OCI-LY1 (cell line): ENCODE data around the gene UNC119B.

Source experiments
- H2AFZ ChIP-seq: fragments of 200-600 bp; sonication (generic), shearing (Covaris generic); 2 replicates; pipeline ENCODE4 v1.6.0; 2014; ENCODE audit warnings: antibody characterized with exemption, mild to moderate bottlenecking, low read length
- H3F3A ChIP-seq: fragments of 200-600 bp; sonication (generic), shearing (Covaris generic); 2 replicates; pipeline ENCODE4 v1.6.0; 2014; ENCODE audit warnings: mild to moderate bottlenecking, antibody characterized with exemption, low read length, moderate library complexity; ENCODE audit not compliant: insufficient read depth
- H3K27ac ChIP-seq: fragments of 200-600 bp; sonication (generic); 2 replicates; pipeline ENCODE4 v1.5.1; 2014; ENCODE audit warnings: low read length, mixed run types, mild to moderate bottlenecking, low read depth; ENCODE audit not compliant: poor library complexity, severe bottlenecking
- H3K27me3 ChIP-seq: fragments of 200-600 bp; sonication (generic); 2 replicates; pipeline ENCODE4 v1.6.0; 2014; ENCODE audit warnings: antibody characterized with exemption, mild to moderate bottlenecking, low read length, moderate library complexity; ENCODE audit not compliant: insufficient read depth
- H3K36me3 ChIP-seq: fragments of 200-600 bp; sonication (generic); 2 replicates; pipeline ENCODE4 v1.6.1; 2014; ENCODE audit warnings: mild to moderate bottlenecking, antibody characterized with exemption, low read length, moderate library complexity, mixed read lengths; ENCODE audit not compliant: insufficient read depth
- H3K4me1 ChIP-seq: fragments of 200-600 bp; sonication (generic); 2 replicates; pipeline ENCODE4 v1.5.1; 2014; ENCODE audit warnings: mild to moderate bottlenecking, low read length, moderate library complexity; ENCODE audit not compliant: insufficient read depth, severe bottlenecking
- H3K4me2 ChIP-seq: fragments of 200-600 bp; sonication (generic), shearing (Covaris generic); 2 replicates; pipeline ENCODE4 v1.6.1; 2014; ENCODE audit warnings: low read length
- H3K4me3 ChIP-seq: fragments of 200-600 bp; sonication (generic); 2 replicates; pipeline ENCODE4 v1.5.1; 2014; ENCODE audit warnings: low read length, low read depth, mild to moderate bottlenecking, mixed read lengths; ENCODE audit not compliant: poor library complexity, severe bottlenecking
- H3K79me2 ChIP-seq: fragments of 200-600 bp; shearing (Covaris generic); 2 replicates; pipeline ENCODE4 v1.6.1; 2016; ENCODE audit warnings: mixed run types, low read length, mixed read lengths; ENCODE audit not compliant: insufficient read depth
- H3K9ac ChIP-seq: fragments of 200-600 bp; sonication (generic), shearing (Covaris generic); 2 replicates; pipeline ENCODE4 v1.6.1; 2014; ENCODE audit warnings: mild to moderate bottlenecking, low read length, mixed read lengths
- H3K9me2 ChIP-seq: fragments of 200-600 bp; sonication (generic), shearing (Covaris generic); 2 replicates; pipeline ENCODE4 v1.6.1; 2014; ENCODE audit warnings: low read depth, mild to moderate bottlenecking, low read length, mixed read lengths
- H3K9me3 ChIP-seq: fragments of 200-600 bp; shearing (Covaris generic); 2 replicates; pipeline ENCODE4 v1.6.1; 2014; ENCODE audit warnings: low read length, mixed read lengths
- H4K20me1 ChIP-seq: fragments of 200-600 bp; sonication (generic), shearing (Covaris generic); 2 replicates; pipeline ENCODE4 v1.6.0; 2016; ENCODE audit warnings: mild to moderate bottlenecking, low read length; ENCODE audit not compliant: insufficient read depth
- EZH2 ChIP-seq: fragments of 200-600 bp; sonication (generic), shearing (Covaris generic); IDR thresholded peaks from 2 replicates; pipeline ENCODE4 v1.8.0; 2017; ENCODE audit warnings: borderline replicate concordance, mixed run types, mild to moderate bottlenecking, antibody characterized with exemption, low read length, moderate library complexity, mixed read lengths
- TF ChIP-seq, protein P1 (sequence below): fragments of 200-600 bp; sonication (generic), shearing (Covaris generic); IDR thresholded peaks from 2 replicates; pipeline ENCODE4 v1.5.1; 2017; ENCODE audit warnings: mild to moderate bottlenecking, antibody characterized with exemption, low read length, moderate library complexity, mixed read lengths

UNC119B gene

DNA sequence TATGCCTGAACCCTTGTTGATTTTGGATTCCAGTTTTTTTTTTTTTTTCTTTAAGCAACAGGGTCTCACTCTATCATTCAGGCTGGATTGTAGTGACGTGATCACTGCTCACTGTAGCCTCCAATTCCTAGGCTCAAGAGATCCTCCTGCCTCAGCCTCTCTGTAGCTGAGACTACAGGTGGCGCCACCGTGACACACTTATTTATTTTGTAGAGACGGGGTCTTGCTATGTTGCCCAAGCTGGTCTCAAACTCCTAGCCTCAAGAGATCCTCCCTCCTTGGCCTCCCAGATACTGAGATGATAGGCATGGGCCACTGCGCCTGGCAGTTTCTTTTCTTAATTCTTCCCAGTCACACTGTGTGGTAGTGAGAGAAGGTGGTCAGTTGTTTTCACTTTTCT is 40.5 kb downstream of the UNC119B start:
- Histone ChIP-seq H3K9me2 (no peaks in the 10 kb centered on the region), H3K4me1 (no peaks in the 10 kb centered on the region), H3K27ac (no peak overlapping the region), H3F3A (no peaks in the 10 kb centered on the region), H3K79me2 (no peaks in the 10 kb centered on the region), H3K36me3 (no peaks in the 10 kb centered on the region; the same call in 1 of the 2 replicates), H4K20me1 (no peaks in the 10 kb centered on the region), H2AFZ (no peak overlapping the region), H3K4me2 (no peak overlapping the region), H3K9ac (no peak overlapping the region), H3K27me3 (no peaks in the 10 kb centered on the region), H3K9me3 (peaks cover 11% of the 10 kb centered on the region), H3K4me3 (no peak overlapping the region)
- TF ChIP-seq, protein P1, sequence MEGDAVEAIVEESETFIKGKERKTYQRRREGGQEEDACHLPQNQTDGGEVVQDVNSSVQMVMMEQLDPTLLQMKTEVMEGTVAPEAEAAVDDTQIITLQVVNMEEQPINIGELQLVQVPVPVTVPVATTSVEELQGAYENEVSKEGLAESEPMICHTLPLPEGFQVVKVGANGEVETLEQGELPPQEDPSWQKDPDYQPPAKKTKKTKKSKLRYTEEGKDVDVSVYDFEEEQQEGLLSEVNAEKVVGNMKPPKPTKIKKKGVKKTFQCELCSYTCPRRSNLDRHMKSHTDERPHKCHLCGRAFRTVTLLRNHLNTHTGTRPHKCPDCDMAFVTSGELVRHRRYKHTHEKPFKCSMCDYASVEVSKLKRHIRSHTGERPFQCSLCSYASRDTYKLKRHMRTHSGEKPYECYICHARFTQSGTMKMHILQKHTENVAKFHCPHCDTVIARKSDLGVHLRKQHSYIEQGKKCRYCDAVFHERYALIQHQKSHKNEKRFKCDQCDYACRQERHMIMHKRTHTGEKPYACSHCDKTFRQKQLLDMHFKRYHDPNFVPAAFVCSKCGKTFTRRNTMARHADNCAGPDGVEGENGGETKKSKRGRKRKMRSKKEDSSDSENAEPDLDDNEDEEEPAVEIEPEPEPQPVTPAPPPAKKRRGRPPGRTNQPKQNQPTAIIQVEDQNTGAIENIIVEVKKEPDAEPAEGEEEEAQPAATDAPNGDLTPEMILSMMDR: peak; percentile 33; the same call in 1 of the 2 replicates
- no peak for TF ChIP-seq EZH2

DNA sequence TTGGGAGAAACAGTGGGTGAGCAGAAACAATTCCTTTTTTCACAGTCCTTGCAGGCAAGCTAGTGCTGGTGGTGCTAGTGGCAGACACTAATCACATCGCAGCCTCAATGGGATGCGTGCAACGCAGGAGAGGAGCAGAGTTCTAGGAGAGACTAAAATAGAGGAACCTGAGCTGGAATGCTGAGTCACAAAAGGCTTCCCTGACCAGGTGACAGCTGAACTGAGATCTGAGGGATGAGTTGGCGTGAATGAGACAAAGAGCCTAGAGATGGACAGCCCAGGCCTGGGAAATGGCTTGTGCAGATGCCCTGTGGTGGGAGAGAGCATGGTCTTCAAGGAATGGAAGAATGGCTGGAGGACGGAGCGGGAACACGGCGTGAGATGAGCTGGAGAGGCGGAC is 41.1 kb downstream of the UNC119B start:
- no peaks in the 10 kb centered on the region for H3K9me2 ChIP-seq
- no peak overlapping the region for H3K9ac ChIP-seq
- no peak overlapping the region for H3K4me2 ChIP-seq
- H3K9me3 ChIP-seq: peaks cover 11% of the 10 kb centered on the region
- H3K79me2 ChIP-seq: no peaks in the 10 kb centered on the region
- no peak overlapping the region for H3K4me3 ChIP-seq
- no peak overlapping the region for H2AFZ ChIP-seq
- H3K4me1 ChIP-seq: no peaks in the 10 kb centered on the region
- H3F3A ChIP-seq: no peaks in the 10 kb centered on the region
- H3K27me3 ChIP-seq: no peaks in the 10 kb centered on the region
- H3K36me3 ChIP-seq: no peaks in the 10 kb centered on the region; the same call in 1 of the 2 replicates
- TF ChIP-seq, protein P1: no peak
- TF ChIP-seq EZH2: no peak
- H3K27ac ChIP-seq: no peak overlapping the region
- no peaks in the 10 kb centered on the region for H4K20me1 ChIP-seq

DNA sequence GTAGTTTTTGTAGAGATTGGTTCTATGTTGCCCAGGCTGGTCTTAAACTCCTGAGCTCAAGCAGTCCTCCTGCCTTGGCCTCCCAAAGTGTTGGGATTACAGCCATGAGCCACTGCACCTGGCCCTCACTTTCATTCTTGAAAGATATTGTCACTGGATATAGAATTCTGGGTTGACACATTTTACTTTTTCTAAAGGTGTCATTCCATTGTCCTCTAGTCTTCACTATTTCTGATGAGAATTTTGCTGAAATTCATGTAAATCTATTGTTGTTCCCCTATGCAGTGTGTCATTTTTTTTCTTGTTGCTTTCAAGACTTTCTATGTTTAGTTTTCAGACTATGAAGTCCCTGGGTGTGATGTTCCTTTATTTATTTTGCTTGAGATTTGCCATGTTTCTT is 44.5 kb downstream of the UNC119B start:
- Histone ChIP-seq H3K27ac (no peak overlapping the region), H3K36me3 (no peaks in the 10 kb centered on the region; the same call in 1 of the 2 replicates), H4K20me1 (no peaks in the 10 kb centered on the region), H3K4me1 (peaks cover 5% of the 10 kb centered on the region), H3K4me2 (no peak overlapping the region), H2AFZ (no peak overlapping the region), H3K79me2 (no peaks in the 10 kb centered on the region), H3K9me3 (peaks cover 11% of the 10 kb centered on the region), H3K9me2 (no peaks in the 10 kb centered on the region), H3K4me3 (no peak overlapping the region), H3F3A (no peaks in the 10 kb centered on the region), H3K27me3 (no peaks in the 10 kb centered on the region), H3K9ac (no peak overlapping the region)
- TF ChIP-seq, protein P1: no peak
- TF ChIP-seq EZH2: no peak
